GM23338 (cell line): ENCODE measurements around the gene TENT4A. TPM values are rescaled to one million over a fixed set of nuclear protein-coding genes. Genes with fewer than 3 reads are reported as not detected.

Experiments
- ATAC-seq: fragments of 200-7000 bp; cut with Tn5 transposase; 3 replicates; pipeline ENCODE4 v1.9.1; 2020
- DNase-seq: peaks from one replicate; pipeline ENCODE4 v3.0.0-alpha.2; 2015; ENCODE audit warnings: low spot score
- H2AFZ ChIP-seq: fragments of 200-600 bp; sonication (generic); 2 replicates; pipeline ENCODE4 v1.8.0; 2016; ENCODE audit warnings: antibody characterized with exemption, mild to moderate bottlenecking, moderate library complexity
- H3F3A ChIP-seq: fragments of 200-600 bp; sonication (generic); replicated peaks from 2 replicates; pipeline ENCODE4 v1.8.0; 2017; ENCODE audit warnings: antibody characterized with exemption, mixed run types, low read depth
- H3K27ac ChIP-seq: fragments of 200-600 bp; sonication (generic); 2 replicates; pipeline ENCODE4 v1.6.1; 2016; ENCODE audit warnings: low read depth
- H3K27me3 ChIP-seq: fragments of 200-600 bp; sonication (generic); 2 replicates; pipeline ENCODE4 v1.8.0; 2016; ENCODE audit warnings: mild to moderate bottlenecking, mixed run types, moderate library complexity; ENCODE audit not compliant: insufficient read depth
- H3K36me3 ChIP-seq: fragments of 200-600 bp; sonication (generic); 2 replicates; pipeline ENCODE4 v1.8.0; 2016; ENCODE audit warnings: mild to moderate bottlenecking; ENCODE audit not compliant: insufficient read depth
- H3K4me1 ChIP-seq: fragments of 200-600 bp; sonication (generic); 2 replicates; pipeline ENCODE4 v1.8.0; 2016; ENCODE audit warnings: mild to moderate bottlenecking, moderate library complexity; ENCODE audit not compliant: insufficient read depth
- H3K4me2 ChIP-seq: fragments of 200-600 bp; sonication (generic); 2 replicates; pipeline ENCODE4 v1.7.1; 2017; ENCODE audit warnings: mixed run types
- H3K4me3 ChIP-seq: fragments of 200-600 bp; sonication (generic); 2 replicates; pipeline ENCODE4 v1.6.1; 2016; ENCODE audit warnings: mixed run types
- H3K79me2 ChIP-seq: fragments of 200-600 bp; sonication (generic); replicated peaks from 2 replicates; pipeline ENCODE4 v1.8.0; 2017; ENCODE audit warnings: mild to moderate bottlenecking; ENCODE audit not compliant: insufficient read depth
- H3K9me2 ChIP-seq: fragments of 200-600 bp; sonication (generic); 2 replicates; pipeline ENCODE4 v1.8.0; 2017; ENCODE audit not compliant: insufficient read depth
- H4K20me1 ChIP-seq: fragments of 200-600 bp; sonication (generic); replicated peaks from 2 replicates; pipeline ENCODE4 v1.8.0; 2017; ENCODE audit warnings: mild to moderate bottlenecking; ENCODE audit not compliant: insufficient read depth
- H3K27ac Mint-ChIP-seq: 2 replicates; pipeline ENCODE4 v1.8.0; 2020; ENCODE audit warnings: inconsistent platforms, mild to moderate bottlenecking, moderate library complexity, mixed read lengths
- H3K27me3 Mint-ChIP-seq: 3 replicates; pipeline ENCODE4 v1.8.0; 2022; ENCODE audit warnings: low read depth, mild to moderate bottlenecking, moderate library complexity, mixed read lengths, inconsistent platforms; ENCODE audit not compliant: insufficient read depth, poor library complexity
- H3K36me3 Mint-ChIP-seq: 3 replicates; pipeline ENCODE4 v1.8.0; 2021; ENCODE audit warnings: low read depth, mild to moderate bottlenecking, inconsistent platforms, moderate library complexity, mixed read lengths
- H3K4me1 Mint-ChIP-seq: 3 replicates; pipeline ENCODE4 v1.8.0; 2020; ENCODE audit warnings: mild to moderate bottlenecking, inconsistent platforms, mixed read lengths
- H3K4me3 Mint-ChIP-seq: 3 replicates; pipeline ENCODE4 v1.8.0; 2021; ENCODE audit warnings: moderate library complexity, mild to moderate bottlenecking, inconsistent platforms, mixed read lengths
- H3K9me3 Mint-ChIP-seq: 3 replicates; pipeline ENCODE4 v1.8.0; 2020; ENCODE audit warnings: moderate library complexity, mild to moderate bottlenecking, inconsistent platforms, mixed read lengths
- CREB1 ChIP-seq: fragments of 250-450 bp; sonication (Bioruptor Pico); IDR thresholded peaks from 2 replicates; pipeline ENCODE4 v1.5.0; 2020; ENCODE audit warnings: low read depth, mild to moderate bottlenecking, moderate library complexity
- ETS1 ChIP-seq: IDR thresholded peaks from 2 replicates; pipeline ENCODE4 v1.6.1; 2016; ENCODE audit warnings: antibody characterized with exemption
- EZH2 ChIP-seq: fragments of 200-600 bp; sonication (generic); IDR thresholded peaks from one replicate; pipeline ENCODE4 v1.8.0; 2017; ENCODE audit warnings: antibody characterized with exemption, mild to moderate bottlenecking, low read depth; ENCODE audit not compliant: unreplicated experiment
- EZH2phosphoT487 ChIP-seq: fragments of 200-600 bp; sonication (generic); IDR thresholded peaks from one replicate; pipeline ENCODE4 v1.8.1; 2018; ENCODE audit warnings: antibody characterized with exemption; ENCODE audit not compliant: unreplicated experiment
- JUNB ChIP-seq: IDR thresholded peaks from one replicate; pipeline ENCODE4 v1.6.1; 2016; ENCODE audit warnings: antibody characterized with exemption; ENCODE audit not compliant: unreplicated experiment
- NANOG ChIP-seq: IDR thresholded peaks from 2 replicates; pipeline ENCODE4 v1.6.1; 2016; ENCODE audit warnings: antibody characterized with exemption, borderline replicate concordance
- POLR2AphosphoS5 ChIP-seq: IDR thresholded peaks from 2 replicates; pipeline ENCODE4 v1.6.1; 2016; ENCODE audit warnings: antibody characterized with exemption, low read depth
- STAT1 ChIP-seq: IDR thresholded peaks from one replicate; pipeline ENCODE4 v1.6.1; 2016; ENCODE audit warnings: antibody characterized with exemption; ENCODE audit not compliant: unreplicated experiment
- ZNF114 ChIP-seq: fragments of 250-450 bp; sonication (Bioruptor Pico); IDR thresholded peaks from 2 replicates; pipeline ENCODE4 v1.5.0; 2020; ENCODE audit warnings: mild to moderate bottlenecking, moderate library complexity
- ZNF331 ChIP-seq: fragments of 250-450 bp; sonication (Bioruptor Pico); IDR thresholded peaks from 2 replicates; pipeline ENCODE4 v1.5.0; 2020; ENCODE audit warnings: low read depth, mild to moderate bottlenecking, moderate library complexity
- ZNF462 ChIP-seq: fragments of 250-450 bp; sonication (Bioruptor Pico); IDR thresholded peaks from 2 replicates; pipeline ENCODE4 v1.5.0; 2020; ENCODE audit warnings: mild to moderate bottlenecking, moderate library complexity
- polyA plus RNA-seq: library from polyadenylated mRNA; unstranded; fragments of >200 nt; fragmentation: Nextera tagmentation; extraction: Ambion mirVana; gene quantifications from 2 replicates; pipeline ENCODE4 v1.2.1, GENCODE V29; 2016
- total RNA-seq: library from RNA; depleted of rRNA; stranded (reverse); fragments of >200 nt; shearing (Covaris generic); gene quantifications from 2 replicates; pipeline ENCODE4 v1.2.3, GENCODE V29; 2014
- TF ChIP-seq, protein P1 (sequence below): IDR thresholded peaks from one replicate; pipeline ENCODE4 v1.6.1; 2018; ENCODE audit warnings: antibody characterized with exemption; ENCODE audit not compliant: unreplicated experiment
- TF ChIP-seq, protein P2 (sequence below), 2 experiments: fragments of 200-600 bp in 1 of 2; sonication (generic) in 1 of 2; conservative IDR thresholded peaks; 2 replicates each; pipeline versions ENCODE4 v1.5.1 to v1.6.1; 2016 to 2017; ENCODE audit warnings: antibody characterized with exemption in 2 of 2, low read depth in 2 of 2, mild to moderate bottlenecking in 2 of 2, moderate library complexity in 1 of 2

TENT4A gene
- total and polyA plus RNA-seq, 2 experiments from 2014 or later = 5.3 to 24.0 TPM

- no peak for DNase-seq
- TF ChIP-seq ZNF462 (no peak), NANOG (no peak), EZH2phosphoT487 (no peak), ETS1 (no peak), JUNB (no peak), ZNF114 (CRISPR knock-in tag) (no peak), STAT1 (no peak), POLR2AphosphoS5 (no peak), ZNF331 (CRISPR knock-in tag) (no peak), EZH2 (no peak), CREB1 (CRISPR knock-in tag) (no peak)
- TF ChIP-seq, protein P1, sequence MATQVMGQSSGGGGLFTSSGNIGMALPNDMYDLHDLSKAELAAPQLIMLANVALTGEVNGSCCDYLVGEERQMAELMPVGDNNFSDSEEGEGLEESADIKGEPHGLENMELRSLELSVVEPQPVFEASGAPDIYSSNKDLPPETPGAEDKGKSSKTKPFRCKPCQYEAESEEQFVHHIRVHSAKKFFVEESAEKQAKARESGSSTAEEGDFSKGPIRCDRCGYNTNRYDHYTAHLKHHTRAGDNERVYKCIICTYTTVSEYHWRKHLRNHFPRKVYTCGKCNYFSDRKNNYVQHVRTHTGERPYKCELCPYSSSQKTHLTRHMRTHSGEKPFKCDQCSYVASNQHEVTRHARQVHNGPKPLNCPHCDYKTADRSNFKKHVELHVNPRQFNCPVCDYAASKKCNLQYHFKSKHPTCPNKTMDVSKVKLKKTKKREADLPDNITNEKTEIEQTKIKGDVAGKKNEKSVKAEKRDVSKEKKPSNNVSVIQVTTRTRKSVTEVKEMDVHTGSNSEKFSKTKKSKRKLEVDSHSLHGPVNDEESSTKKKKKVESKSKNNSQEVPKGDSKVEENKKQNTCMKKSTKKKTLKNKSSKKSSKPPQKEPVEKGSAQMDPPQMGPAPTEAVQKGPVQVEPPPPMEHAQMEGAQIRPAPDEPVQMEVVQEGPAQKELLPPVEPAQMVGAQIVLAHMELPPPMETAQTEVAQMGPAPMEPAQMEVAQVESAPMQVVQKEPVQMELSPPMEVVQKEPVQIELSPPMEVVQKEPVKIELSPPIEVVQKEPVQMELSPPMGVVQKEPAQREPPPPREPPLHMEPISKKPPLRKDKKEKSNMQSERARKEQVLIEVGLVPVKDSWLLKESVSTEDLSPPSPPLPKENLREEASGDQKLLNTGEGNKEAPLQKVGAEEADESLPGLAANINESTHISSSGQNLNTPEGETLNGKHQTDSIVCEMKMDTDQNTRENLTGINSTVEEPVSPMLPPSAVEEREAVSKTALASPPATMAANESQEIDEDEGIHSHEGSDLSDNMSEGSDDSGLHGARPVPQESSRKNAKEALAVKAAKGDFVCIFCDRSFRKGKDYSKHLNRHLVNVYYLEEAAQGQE = no peak
- TF ChIP-seq, protein P2, sequence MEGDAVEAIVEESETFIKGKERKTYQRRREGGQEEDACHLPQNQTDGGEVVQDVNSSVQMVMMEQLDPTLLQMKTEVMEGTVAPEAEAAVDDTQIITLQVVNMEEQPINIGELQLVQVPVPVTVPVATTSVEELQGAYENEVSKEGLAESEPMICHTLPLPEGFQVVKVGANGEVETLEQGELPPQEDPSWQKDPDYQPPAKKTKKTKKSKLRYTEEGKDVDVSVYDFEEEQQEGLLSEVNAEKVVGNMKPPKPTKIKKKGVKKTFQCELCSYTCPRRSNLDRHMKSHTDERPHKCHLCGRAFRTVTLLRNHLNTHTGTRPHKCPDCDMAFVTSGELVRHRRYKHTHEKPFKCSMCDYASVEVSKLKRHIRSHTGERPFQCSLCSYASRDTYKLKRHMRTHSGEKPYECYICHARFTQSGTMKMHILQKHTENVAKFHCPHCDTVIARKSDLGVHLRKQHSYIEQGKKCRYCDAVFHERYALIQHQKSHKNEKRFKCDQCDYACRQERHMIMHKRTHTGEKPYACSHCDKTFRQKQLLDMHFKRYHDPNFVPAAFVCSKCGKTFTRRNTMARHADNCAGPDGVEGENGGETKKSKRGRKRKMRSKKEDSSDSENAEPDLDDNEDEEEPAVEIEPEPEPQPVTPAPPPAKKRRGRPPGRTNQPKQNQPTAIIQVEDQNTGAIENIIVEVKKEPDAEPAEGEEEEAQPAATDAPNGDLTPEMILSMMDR (conservative IDR thresholded peaks at IDR 0.05; ENCODE audit: low read depth in 2 of 2) = no peak
- no peaks in the 10 kb centered on the region for H4K20me1 ChIP-seq
- H3K4me3 ChIP-seq = no peak overlapping the region
- no peak overlapping the region for H3K4me2 ChIP-seq
- Mint-ChIP-seq H3K27me3 (peaks cover 3% of the 10 kb centered on the region), H3K36me3 (no peaks in the 10 kb centered on the region), H3K27ac (no peak overlapping the region), H3K9me3 (no peaks in the 10 kb centered on the region), H3K4me1 (peaks cover 7% of the 10 kb centered on the region), H3K4me3 (no peak overlapping the region)
- H2AFZ ChIP-seq = no peak overlapping the region
- H3F3A ChIP-seq = no peaks in the 10 kb centered on the region
- H3K36me3 ChIP-seq = no peaks in the 10 kb centered on the region; the same call in 1 of the 2 replicates
- no peaks in the 10 kb centered on the region for H3K9me2 ChIP-seq
- H3K4me1 ChIP-seq = peaks cover 3% of the 10 kb centered on the region; the same call in 1 of the 2 replicates
- H3K27me3 ChIP-seq = no peaks in the 10 kb centered on the region
- H3K27ac ChIP-seq = no peak overlapping the region
- H3K79me2 ChIP-seq = no peaks in the 10 kb centered on the region
- ATAC-seq = no peak; the same call in 2 of the 3 replicates
Observed at GRCh38 chr5:6766604-6767093, 53.4 kb downstream of the TENT4A start.
